HCT116 (cell line): Measurements from ENCODE around the gene ZDHHC22. TPM values are rescaled to one million over a fixed set of nuclear protein-coding genes. Genes with fewer than 3 reads are reported as not detected.

Experiments used
- ATAC-seq: fragments of 200-7000 bp; cut with Tn5 transposase; 2 replicates; pipeline ENCODE4 v1.9.1; 2020; ENCODE audit warnings: mild to moderate bottlenecking, moderate library complexity
- BruUV-seq: library from RNA; stranded (reverse); fragments of 400-500 nt; replicated peaks from 2 replicates; lab custom pipeline; 2021; lab: Mats Ljungman, UMichigan
- CTCF ChIA-PET: fragments of 300-600 bp; sonication (Branson Sonifier 250); formaldehyde crosslinking; loops from one replicate; lab custom pipeline; 2021; ENCODE audit warnings: antibody characterized with exemption; lab: Charles Lee
- POLR2A ChIA-PET: fragments of 300-600, 350-600 bp; sonication (Branson Sonifier 250); formaldehyde crosslinking; loops from one replicate; lab custom pipeline; 2021; ENCODE audit warnings: antibody characterized with exemption; lab: Charles Lee
- RAD21 ChIA-PET, 2 experiments: fragments of 300-600 bp; sonication (Branson Sonifier 250); formaldehyde crosslinking; loops; one replicate each; lab custom pipeline; 2023; ENCODE audit warnings: low total read pairs in 2 of 2; ENCODE audit not compliant: uncharacterized antibody in 2 of 2, unreplicated experiment in 2 of 2, low non-redundant PET in 1 of 2; lab: Charles Lee
- DNase-seq: peaks from one replicate; pipeline ENCODE4 v3.0.0-alpha.2; 2010; ENCODE audit warnings: low read depth, low spot score
- H2AFZ ChIP-seq: fragments of 200-600 bp; shearing (Covaris generic), sonication (generic); 2 replicates; pipeline ENCODE4 v1.6.1; 2017; ENCODE audit warnings: low read depth, mixed run types, mixed read lengths, antibody characterized with exemption, low read length; ENCODE audit not compliant: poor library complexity, severe bottlenecking
- H3K27ac ChIP-seq: 2 replicates; pipeline ENCODE4 v1.5.1; 2012; ENCODE audit warnings: low read depth, low read length
- H3K27me3 ChIP-seq: fragments of 200-600 bp; sonication (generic); 2 replicates; pipeline ENCODE4 v1.6.1; 2016; ENCODE audit warnings: mixed run types, low read length, mixed read lengths; ENCODE audit not compliant: insufficient read depth
- H3K36me3 ChIP-seq, 2 experiments: fragments of 200-500 bp in 1 of 2; fragments of 200-600 bp in 1 of 2; sonication (Bioruptor generic) in 1 of 2; sonication (generic) in 1 of 2; 2 replicates each; pipeline versions ENCODE4 v1.5.1 to v1.6.1; 2014 to 2016; ENCODE audit warnings: low read length in 2 of 2, inconsistent platforms in 1 of 2, mixed read lengths in 1 of 2, mixed run types in 1 of 2; ENCODE audit not compliant: insufficient read depth in 2 of 2, control insufficient read depth in 1 of 2
- H3K4me1 ChIP-seq, 2 experiments: fragments of 200-600 bp in 1 of 2; sonication (generic) in 1 of 2; 2 replicates each; pipeline versions ENCODE4 v1.5.1 to v1.6.1; 2012 to 2017; ENCODE audit warnings: low read length in 2 of 2, inconsistent platforms in 1 of 2, mild to moderate bottlenecking in 1 of 2, mixed read lengths in 1 of 2, mixed run types in 1 of 2, moderate library complexity in 1 of 2; ENCODE audit not compliant: insufficient read depth in 2 of 2, control insufficient read depth in 1 of 2
- H3K4me2 ChIP-seq: fragments of 200-600 bp; sonication (generic); 2 replicates; pipeline ENCODE4 v1.6.1; 2017; ENCODE audit warnings: mixed run types, low read length, mixed read lengths
- H3K4me3 ChIP-seq, 2 experiments: fragments of 200-600 bp in 1 of 2; sonication (generic) in 1 of 2; replicated peaks in 1 of 2; 2 replicates each; pipeline ENCODE4 v1.5.1; 2011 to 2016; ENCODE audit warnings: low read length in 2 of 2, control low read depth in 1 of 2, low read depth in 1 of 2, mild to moderate bottlenecking in 1 of 2, mixed read lengths in 1 of 2, mixed run types in 1 of 2
- H3K79me2 ChIP-seq: fragments of 200-600 bp; sonication (generic); 2 replicates; pipeline ENCODE4 v1.6.1; 2017; ENCODE audit warnings: mild to moderate bottlenecking, mixed run types, low read length, moderate library complexity, mixed read lengths; ENCODE audit not compliant: insufficient read depth
- H3K9ac ChIP-seq: fragments of 200-600 bp; sonication (generic); 2 replicates; pipeline ENCODE4 v1.6.1; 2016; ENCODE audit warnings: low read length, mixed read lengths
- H3K9me2 ChIP-seq: fragments of 200-600 bp; sonication (generic), shearing (Covaris generic); 2 replicates; pipeline ENCODE4 v1.6.1; 2017; ENCODE audit warnings: mixed run types, mild to moderate bottlenecking, moderate library complexity; ENCODE audit not compliant: insufficient read depth
- H3K9me3 ChIP-seq, 2 experiments: fragments of 200-500 bp in 1 of 2; fragments of 200-600 bp in 1 of 2; sonication (Bioruptor generic) in 1 of 2; sonication (generic) in 1 of 2; 2 replicates each; pipeline ENCODE4 v1.6.1; 2014 to 2017; ENCODE audit warnings: low read length in 2 of 2, mixed read lengths in 2 of 2, inconsistent platforms in 1 of 2, low read depth in 1 of 2, mild to moderate bottlenecking in 1 of 2, mixed run types in 1 of 2, moderate library complexity in 1 of 2; ENCODE audit not compliant: control insufficient read depth in 1 of 2, insufficient read depth in 1 of 2
- H4K20me1 ChIP-seq: fragments of 200-600 bp; sonication (generic), shearing (Covaris generic); 2 replicates; pipeline ENCODE4 v1.6.1; 2017; ENCODE audit warnings: mixed run types, mild to moderate bottlenecking, moderate library complexity; ENCODE audit not compliant: insufficient read depth
- CBX3 ChIP-seq: IDR thresholded peaks from 2 replicates; pipeline ENCODE4 v1.6.1; 2012; ENCODE audit warnings: low read depth
- CEBPB ChIP-seq: IDR thresholded peaks from 2 replicates; pipeline ENCODE4 v1.6.1; 2012; ENCODE audit warnings: low read depth
- CTCF ChIP-seq, 3 experiments: fragments of 200-600 bp in 1 of 3; sonication (generic) in 1 of 3; IDR thresholded peaks in 2 of 3; conservative IDR thresholded peaks in 1 of 3; 2 replicates each; pipeline ENCODE4 v1.5.1; 2012 to 2017; ENCODE audit warnings: low read depth in 2 of 3, low read length in 2 of 3, antibody characterized with exemption in 1 of 3, borderline replicate concordance in 1 of 3, control low read depth in 1 of 3, mild to moderate bottlenecking in 1 of 3, mixed read lengths in 1 of 3, mixed run types in 1 of 3, moderate library complexity in 1 of 3; ENCODE audit not compliant: insufficient read depth in 1 of 3
- EGR1 ChIP-seq: IDR thresholded peaks from 2 replicates; pipeline ENCODE4 v1.6.1; 2012; ENCODE audit warnings: low read depth
- FOSL1 ChIP-seq: IDR thresholded peaks from 2 replicates; pipeline ENCODE4 v1.6.1; 2012; ENCODE audit warnings: low read depth
- MAX ChIP-seq: IDR thresholded peaks from 2 replicates; pipeline ENCODE4 v1.6.1; 2012
- ZNF274 ChIP-seq: fragments of 200-500 bp; sonication (Bioruptor generic); IDR thresholded peaks from 2 replicates; pipeline ENCODE4 v1.6.1; 2014; ENCODE audit warnings: mild to moderate bottlenecking, low read depth, low read length, inconsistent platforms
- intact Hi-C: fragments of 100-400 bp; cut with micrococcal nuclease; formaldehyde crosslinking; loops from 2 replicates; pipeline ENCODE4 v1.10.0; 2022
- total RNA-seq: library from RNA; stranded (reverse); gene quantifications from one replicate; pipeline ENCODE4 v1.2.1, GENCODE V29; 2021; ENCODE audit not compliant: unreplicated experiment

Gene ZDHHC22
- total RNA-seq, 1 experiment from 2014 or later = 0.10 TPM

- H3K9ac ChIP-seq = no peak overlapping the region
- 0 out of 4 replicates have a peak, but pooled peaks cover 3 to 7% of the 10 kb centered on the region in 2 experiments for H3K9me3 ChIP-seq
- DNase-seq (no peak), ATAC-seq (no peak)
- peaks cover 26 to 27% of the 10 kb centered on the region in 2 experiments for H3K4me1 ChIP-seq
- ChIA-PET POLR2A (interaction anchor here (0.7 kb wide), 1 partner anchor 215 kb away, joined by 3 read pairs; no protein-coding TSS in a partner anchor), RAD21 (no interaction called here)
- no peaks in the 10 kb centered on the region for H4K20me1 ChIP-seq
- BruUV-seq = no TSS peak
- TF ChIP-seq EGR1 (no peak), CBX3 (peak; percentile 90; the same call in 1 of the 2 replicates)
- TF ChIP-seq, all 23 proteins: peak for 1
- Histone ChIP-seq H3K4me3 (no peak overlapping the region), H2AFZ (no peak overlapping the region), H3K27me3 (no peaks in the 10 kb centered on the region), H3K9me2 (no peaks in the 10 kb centered on the region), H3K4me2 (no peak overlapping the region), H3K36me3 (no peaks in the 10 kb centered on the region), H3K79me2 (no peaks in the 10 kb centered on the region), H3K27ac (no peak overlapping the region)
- intact Hi-C loops = no loop called here
- CTCF ChIA-PET = interaction anchor here (1.4 to 1.7 kb wide), 2 partner anchors 215 to 219 kb away, joined by 4 to 11 read pairs; no protein-coding TSS in a partner anchor
Measured at GRCh38 chr14:77091518-77091917, 50.1 kb downstream of the ZDHHC22 start.

- Histone ChIP-seq H4K20me1 (no peaks in the 10 kb centered on the region), H3K4me2 (peak overlapping the region; percentile 62), H3K36me3 (no peaks in the 10 kb centered on the region), H3K9ac (0 out of 2 replicates have a peak overlapping the region, but pooled peaks have one; percentile 32), H2AFZ (peak overlapping the region; percentile 83), H3K79me2 (no peaks in the 10 kb centered on the region), H3K9me2 (no peaks in the 10 kb centered on the region), H3K9me3 (0 out of 4 replicates have a peak, but pooled peaks cover 3 to 7% of the 10 kb centered on the region in 2 experiments), H3K27ac (no peak overlapping the region), H3K4me1 (peaks cover 22 to 27% of the 10 kb centered on the region in 2 experiments), H3K27me3 (no peaks in the 10 kb centered on the region), H3K4me3 (peak overlapping the region in 1 of 2 experiments; percentile 6; a peak in 1 of 4 replicates)
- RAD21 ChIA-PET = interaction anchor here in 1 of 2 experiments (0.6 kb wide), 1 partner anchor 134 kb away, joined by 3 read pairs; no protein-coding TSS in a partner anchor
- TF ChIP-seq CEBPB = no peak
- no peak for TF ChIP-seq MAX
- no peak for TF ChIP-seq FOSL1
- no peak for TF ChIP-seq CTCF (IDR thresholded peaks at IDR 0.05 in 2 of 3, conservative IDR thresholded peaks at IDR 0.05 in 1 of 3; ENCODE audit: borderline replicate concordance in 1 of 3, insufficient read depth in 1 of 3, low read depth in 2 of 3, low read length in 2 of 3)
- TF ChIP-seq ZNF274 = no peak
- ATAC-seq = peak; percentile 43
- POLR2A ChIA-PET = interaction anchor here (2.1 kb wide), 1 partner anchor 10 kb away, joined by 5 read pairs; the partner anchor contains the start of gene CIPC
- CTCF ChIA-PET = interaction anchor here (1.1 to 2.6 kb wide), 3 partner anchors 212 to 216 kb away, joined by 3 to 12 read pairs (median 3); no protein-coding TSS in a partner anchor
- intact Hi-C loops = no loop called here
- no TSS peak for BruUV-seq
- no peak for DNase-seq
Measured at GRCh38 chr14:77088645-77089044, 52.9 kb downstream of the ZDHHC22 start.
